Liver (tissue), 9 donors: Measurements from ENCODE around the gene PRKAR1B. TPM values are rescaled to one million over a fixed set of nuclear protein-coding genes. Genes with fewer than 3 reads are reported as not detected.

ENCODE experiments used
- DNase-seq: peaks from one replicate; pipeline ENCODE4 v3.0.0-alpha.2; 2017; ENCODE audit warnings: low spot score
- H3K27ac ChIP-seq, 2 donors: one replicate each; pipeline ENCODE4 v1.7.0; 2013; ENCODE audit warnings: inconsistent platforms in 2 of 2, low read length in 2 of 2, control low read depth in 1 of 2, low read depth in 1 of 2, mild to moderate bottlenecking in 1 of 2
- H3K27me3 ChIP-seq, 4 donors: one replicate each; pipeline versions ENCODE4 v1.6.1 to v1.7.0; 2013; ENCODE audit warnings: low read length in 3 of 4, inconsistent platforms in 1 of 4, mild to moderate bottlenecking in 1 of 4, moderate library complexity in 1 of 4; ENCODE audit not compliant: control insufficient read depth in 4 of 4, insufficient read depth in 4 of 4
- H3K36me3 ChIP-seq, 4 donors: one replicate each; pipeline versions ENCODE4 v1.6.1 to v1.7.0; 2013; ENCODE audit warnings: low read length in 3 of 4, mild to moderate bottlenecking in 3 of 4, low read depth in 1 of 4, moderate library complexity in 1 of 4; ENCODE audit not compliant: control insufficient read depth in 4 of 4, insufficient read depth in 3 of 4
- H3K4me1 ChIP-seq, 4 donors: one replicate each; pipeline versions ENCODE4 v1.6.1 to v1.7.0; 2013; ENCODE audit warnings: low read length in 3 of 4, mild to moderate bottlenecking in 3 of 4, moderate library complexity in 1 of 4; ENCODE audit not compliant: control insufficient read depth in 4 of 4, insufficient read depth in 4 of 4
- H3K4me3 ChIP-seq, 3 donors: one replicate each; pipeline versions ENCODE4 v1.6.1 to v1.7.0; 2013; ENCODE audit warnings: low read length in 3 of 3, control low read depth in 1 of 3, low read depth in 1 of 3, mild to moderate bottlenecking in 1 of 3
- H3K9ac ChIP-seq, 2 donors: one replicate each; pipeline ENCODE4 v1.7.0; 2013; ENCODE audit warnings: low read length in 2 of 2, mild to moderate bottlenecking in 2 of 2, moderate library complexity in 2 of 2, control low read depth in 1 of 2, low read depth in 1 of 2
- H3K9me3 ChIP-seq, 4 donors: one replicate each; pipeline versions ENCODE4 v1.6.1 to v1.7.0; 2013; ENCODE audit warnings: low read length in 3 of 4; ENCODE audit not compliant: control insufficient read depth in 4 of 4
- EGR1 ChIP-seq, 2 donors: IDR thresholded peaks; 2 replicates each; pipeline ENCODE4 v1.6.1; 2016 to 2018; ENCODE audit warnings: antibody characterized with exemption in 2 of 2, low read depth in 2 of 2
- GABPA ChIP-seq, 2 donors: IDR thresholded peaks in 1 of 2; conservative IDR thresholded peaks in 1 of 2; 2 replicates each; pipeline ENCODE4 v1.6.1; 2016; ENCODE audit warnings: antibody characterized with exemption in 2 of 2, mild to moderate bottlenecking in 1 of 2, moderate library complexity in 1 of 2
- HNF4A ChIP-seq, 2 donors: conservative IDR thresholded peaks; 2 replicates each; pipeline ENCODE4 v1.6.1; 2016; ENCODE audit warnings: antibody characterized with exemption in 2 of 2, mild to moderate bottlenecking in 2 of 2
- JUND ChIP-seq, 2 donors: IDR thresholded peaks; 2 replicates each; pipeline ENCODE4 v1.6.1; 2016; ENCODE audit warnings: antibody characterized with exemption in 2 of 2
- NR2F2 ChIP-seq: IDR thresholded peaks from 2 replicates; pipeline ENCODE4 v1.6.1; 2016; ENCODE audit warnings: antibody characterized with exemption
- RAD21 ChIP-seq, 2 donors: IDR thresholded peaks; 2 replicates each; pipeline ENCODE4 v1.6.1; 2016; ENCODE audit warnings: antibody characterized with exemption in 2 of 2, mild to moderate bottlenecking in 2 of 2
- RXRA ChIP-seq, 2 donors: IDR thresholded peaks; 2 replicates each; pipeline ENCODE4 v1.6.1; 2017 to 2018; ENCODE audit warnings: antibody characterized with exemption in 2 of 2, mild to moderate bottlenecking in 1 of 2
- TAF1 ChIP-seq: conservative IDR thresholded peaks from 2 replicates; pipeline ENCODE4 v1.6.1; 2016; ENCODE audit warnings: antibody characterized with exemption, mild to moderate bottlenecking
- WGBS: extraction: QIAGEN DNeasy Blood & Tissue Kit; methylation state at CpG from one replicate; pipeline ENCODE4 v1.1.7; 2013; 5-methylcytosine and 5-hydroxymethylcytosine counted together
- polyA plus RNA-seq, 2 donors: library from polyadenylated mRNA; stranded (reverse) in 1 of 2; unstranded in 1 of 2; fragments of 200-250 nt in 1 of 2; fragments of >200 nt in 1 of 2; fragmentation: Nextera tagmentation in 1 of 2; extraction: Ambion mirVana in 1 of 2; gene quantifications; one replicate each; pipeline versions ENCODE4 v1.2.1 to v1.2.3, GENCODE V29; 2013 to 2015
- total RNA-seq, 2 donors: library from RNA; depleted of rRNA; stranded (reverse); fragments of >200 nt; gene quantifications; one replicate each; pipeline ENCODE4 v1.2.3, GENCODE V29; 2014
- TF ChIP-seq, protein P1 (sequence below): IDR thresholded peaks from 2 replicates; pipeline ENCODE4 v1.6.1; 2016; ENCODE audit warnings: antibody characterized with exemption
- TF ChIP-seq, protein P2 (sequence below): IDR thresholded peaks from 2 replicates; pipeline ENCODE4 v1.6.1; 2016; ENCODE audit warnings: antibody characterized with exemption, mild to moderate bottlenecking
- TF ChIP-seq, protein P3 (sequence below): IDR thresholded peaks from 2 replicates; pipeline ENCODE4 v1.6.1; 2016; ENCODE audit warnings: antibody characterized with exemption
- donor health status: healthy.
- donor health status: healthy.
- donor health status: healthy.
- donor health status: healthy.
- donor health status: healthy.

Gene PRKAR1B
- total and polyA plus RNA-seq, 4 donors: 11.1 to 14.4 (median 12.4) TPM

DNA sequence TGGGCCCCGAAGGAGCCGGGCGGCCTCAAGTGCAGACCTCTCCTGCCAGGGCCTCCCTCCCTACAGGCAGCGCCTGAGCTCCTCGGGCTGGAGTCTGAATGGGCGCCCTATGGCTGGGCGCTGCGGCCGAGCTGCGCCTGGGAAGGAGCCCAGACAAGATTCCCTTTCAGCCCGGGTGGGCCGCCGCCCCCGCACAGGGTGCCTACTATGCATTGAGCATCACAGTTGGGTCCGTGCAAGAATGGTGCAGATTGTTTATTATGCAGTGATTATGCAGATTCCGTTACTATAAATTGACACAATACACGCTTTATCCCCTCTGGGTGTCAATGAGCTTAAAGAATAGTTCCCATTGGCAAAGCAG lies 130.3 kb downstream of the PRKAR1B start:
- no peak for TF ChIP-seq GABPA (IDR thresholded peaks at IDR 0.05 in 1 of 2, conservative IDR thresholded peaks at IDR 0.05 in 1 of 2)
- no peak for TF ChIP-seq JUND (IDR thresholded peaks at IDR 0.05)
- TF ChIP-seq EGR1 (IDR thresholded peaks at IDR 0.05; ENCODE audit: low read depth in 2 of 2): no peak
- TF ChIP-seq HNF4A (conservative IDR thresholded peaks at IDR 0.05): no peak
- TF ChIP-seq, protein P1, sequence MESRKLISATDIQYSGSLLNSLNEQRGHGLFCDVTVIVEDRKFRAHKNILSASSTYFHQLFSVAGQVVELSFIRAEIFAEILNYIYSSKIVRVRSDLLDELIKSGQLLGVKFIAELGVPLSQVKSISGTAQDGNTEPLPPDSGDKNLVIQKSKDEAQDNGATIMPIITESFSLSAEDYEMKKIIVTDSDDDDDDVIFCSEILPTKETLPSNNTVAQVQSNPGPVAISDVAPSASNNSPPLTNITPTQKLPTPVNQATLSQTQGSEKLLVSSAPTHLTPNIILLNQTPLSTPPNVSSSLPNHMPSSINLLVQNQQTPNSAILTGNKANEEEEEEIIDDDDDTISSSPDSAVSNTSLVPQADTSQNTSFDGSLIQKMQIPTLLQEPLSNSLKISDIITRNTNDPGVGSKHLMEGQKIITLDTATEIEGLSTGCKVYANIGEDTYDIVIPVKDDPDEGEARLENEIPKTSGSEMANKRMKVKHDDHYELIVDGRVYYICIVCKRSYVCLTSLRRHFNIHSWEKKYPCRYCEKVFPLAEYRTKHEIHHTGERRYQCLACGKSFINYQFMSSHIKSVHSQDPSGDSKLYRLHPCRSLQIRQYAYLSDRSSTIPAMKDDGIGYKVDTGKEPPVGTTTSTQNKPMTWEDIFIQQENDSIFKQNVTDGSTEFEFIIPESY: no peak
- TF ChIP-seq, protein P2, sequence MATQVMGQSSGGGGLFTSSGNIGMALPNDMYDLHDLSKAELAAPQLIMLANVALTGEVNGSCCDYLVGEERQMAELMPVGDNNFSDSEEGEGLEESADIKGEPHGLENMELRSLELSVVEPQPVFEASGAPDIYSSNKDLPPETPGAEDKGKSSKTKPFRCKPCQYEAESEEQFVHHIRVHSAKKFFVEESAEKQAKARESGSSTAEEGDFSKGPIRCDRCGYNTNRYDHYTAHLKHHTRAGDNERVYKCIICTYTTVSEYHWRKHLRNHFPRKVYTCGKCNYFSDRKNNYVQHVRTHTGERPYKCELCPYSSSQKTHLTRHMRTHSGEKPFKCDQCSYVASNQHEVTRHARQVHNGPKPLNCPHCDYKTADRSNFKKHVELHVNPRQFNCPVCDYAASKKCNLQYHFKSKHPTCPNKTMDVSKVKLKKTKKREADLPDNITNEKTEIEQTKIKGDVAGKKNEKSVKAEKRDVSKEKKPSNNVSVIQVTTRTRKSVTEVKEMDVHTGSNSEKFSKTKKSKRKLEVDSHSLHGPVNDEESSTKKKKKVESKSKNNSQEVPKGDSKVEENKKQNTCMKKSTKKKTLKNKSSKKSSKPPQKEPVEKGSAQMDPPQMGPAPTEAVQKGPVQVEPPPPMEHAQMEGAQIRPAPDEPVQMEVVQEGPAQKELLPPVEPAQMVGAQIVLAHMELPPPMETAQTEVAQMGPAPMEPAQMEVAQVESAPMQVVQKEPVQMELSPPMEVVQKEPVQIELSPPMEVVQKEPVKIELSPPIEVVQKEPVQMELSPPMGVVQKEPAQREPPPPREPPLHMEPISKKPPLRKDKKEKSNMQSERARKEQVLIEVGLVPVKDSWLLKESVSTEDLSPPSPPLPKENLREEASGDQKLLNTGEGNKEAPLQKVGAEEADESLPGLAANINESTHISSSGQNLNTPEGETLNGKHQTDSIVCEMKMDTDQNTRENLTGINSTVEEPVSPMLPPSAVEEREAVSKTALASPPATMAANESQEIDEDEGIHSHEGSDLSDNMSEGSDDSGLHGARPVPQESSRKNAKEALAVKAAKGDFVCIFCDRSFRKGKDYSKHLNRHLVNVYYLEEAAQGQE: no peak
- TF ChIP-seq RXRA (IDR thresholded peaks at IDR 0.05): no peak
- no peak for TF ChIP-seq NR2F2
- TF ChIP-seq TAF1: no peak
- no peak for TF ChIP-seq RAD21 (IDR thresholded peaks at IDR 0.05)
- TF ChIP-seq, protein P3, sequence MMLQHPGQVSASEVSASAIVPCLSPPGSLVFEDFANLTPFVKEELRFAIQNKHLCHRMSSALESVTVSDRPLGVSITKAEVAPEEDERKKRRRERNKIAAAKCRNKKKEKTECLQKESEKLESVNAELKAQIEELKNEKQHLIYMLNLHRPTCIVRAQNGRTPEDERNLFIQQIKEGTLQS: no peak
- 97% methylated on average over 17 of the region's 17 CpGs for WGBS
- Histone ChIP-seq H3K9me3 (no peaks in the 10 kb centered on the region), H3K4me1 (no peaks in the 10 kb centered on the region), H3K27me3 (no peaks in the 10 kb centered on the region), H3K36me3 (no peaks in the 10 kb centered on the region), H3K9ac (no peak overlapping the region), H3K4me3 (no peak overlapping the region), H3K27ac (no peak overlapping the region)
- DNase-seq: no peak

DNA sequence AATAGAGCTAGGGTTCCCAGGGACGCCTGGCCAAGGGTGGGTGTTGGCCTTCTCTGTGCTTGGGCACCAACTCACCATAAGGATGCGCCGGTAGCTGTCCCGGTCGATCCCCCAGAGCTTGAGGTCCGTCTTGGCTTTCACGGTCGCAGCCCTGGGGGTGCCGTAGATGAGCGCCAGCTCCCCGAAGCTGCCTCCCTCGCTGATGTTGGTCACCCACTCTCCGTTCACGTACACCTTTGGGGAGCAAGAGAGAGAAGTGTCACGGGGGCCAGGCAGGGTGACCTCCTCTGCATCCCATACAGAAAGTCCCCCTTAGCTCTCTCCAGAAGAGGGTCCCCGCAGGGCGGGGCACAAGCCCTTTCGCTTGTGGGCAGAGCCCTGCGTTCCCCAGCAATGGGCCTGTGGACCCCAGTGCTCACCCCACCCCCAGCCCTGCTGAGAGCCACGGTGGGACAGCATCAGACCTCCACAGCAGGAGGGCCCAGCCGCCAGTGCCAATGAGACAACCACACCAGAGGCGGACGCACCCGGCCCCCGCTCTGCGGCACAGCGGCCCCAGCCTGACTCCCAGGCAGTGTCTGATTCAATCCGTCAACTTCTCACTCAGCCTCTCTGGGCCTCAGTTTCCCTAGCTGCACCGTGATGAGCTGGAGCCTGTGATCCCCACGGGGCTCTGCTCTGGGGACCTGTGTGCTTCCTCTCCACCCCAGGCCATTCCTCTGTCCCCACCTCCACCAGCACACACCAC lies 130.8 kb downstream of the PRKAR1B start:
- DNase-seq: no peak

More for the DNA sequence above, 130.8 kb downstream of the PRKAR1B start:
- 97% methylated on average over 30 of the region's 30 CpGs for WGBS
- Histone ChIP-seq H3K36me3 (no peaks in the 10 kb centered on the region), H3K9ac (no peak overlapping the region), H3K9me3 (no peaks in the 10 kb centered on the region), H3K27me3 (no peaks in the 10 kb centered on the region), H3K4me3 (no peak overlapping the region), H3K27ac (no peak overlapping the region), H3K4me1 (no peaks in the 10 kb centered on the region)
- TF ChIP-seq, protein P1: no peak
- TF ChIP-seq, protein P3: no peak
- TF ChIP-seq JUND (IDR thresholded peaks at IDR 0.05): no peak
